ENCODE results near the gene RCAN2. TPM values are rescaled to one million over a fixed set of nuclear protein-coding genes. Genes with fewer than 3 reads are reported as not detected.

The RCAN2 gene
- total and polyA plus RNA-seq, 2 experiments from 2014 or later = 6.0 to 9.3 TPM

GRCh38 chr6:46367354-46368168, 123.7 kb downstream of the RCAN2 start:
- Mint-ChIP-seq H3K27ac (no peak overlapping the region), H3K36me3 (ENCODE audit: low read depth) (no peaks in the 10 kb centered on the region), H3K4me1 (no peaks in the 10 kb centered on the region), H3K27me3 (ENCODE audit: insufficient read depth, low read depth, poor library complexity) (no peaks in the 10 kb centered on the region), H3K9me3 (no peaks in the 10 kb centered on the region), H3K4me3 (no peak overlapping the region)
- Histone ChIP-seq H3K4me2 (no peak overlapping the region), H3K4me3 (no peak overlapping the region), H3K36me3 (ENCODE audit: insufficient read depth) (no peaks in the 10 kb centered on the region), H3K79me2 (replicated peaks; ENCODE audit: insufficient read depth) (no peaks in the 10 kb centered on the region), H3K4me1 (ENCODE audit: insufficient read depth) (no peaks in the 10 kb centered on the region), H2AFZ (no peak overlapping the region), H4K20me1 (replicated peaks; ENCODE audit: insufficient read depth) (no peaks in the 10 kb centered on the region), H3F3A (replicated peaks; ENCODE audit: low read depth) (no peaks in the 10 kb centered on the region), H3K27me3 (ENCODE audit: insufficient read depth) (no peaks in the 10 kb centered on the region), H3K27ac (ENCODE audit: low read depth) (no peak overlapping the region), H3K9me2 (ENCODE audit: insufficient read depth) (peaks cover 6% of the 10 kb centered on the region; the same call in 1 of the 2 replicates)
- ATAC-seq (no peak), DNase-seq (ENCODE audit: low spot score) (no peak)
- TF ChIP-seq REST (IDR thresholded peaks at IDR 0.05; ENCODE audit: unreplicated experiment) (no peak), CREB1 (CRISPR knock-in tag; IDR thresholded peaks at IDR 0.05; ENCODE audit: low read depth) (no peak), ZNF114 (CRISPR knock-in tag; IDR thresholded peaks at IDR 0.05) (no peak), NANOG (IDR thresholded peaks at IDR 0.05; ENCODE audit: borderline replicate concordance) (no peak), POLR2AphosphoS5 (IDR thresholded peaks at IDR 0.05; ENCODE audit: low read depth) (no peak), JUNB (IDR thresholded peaks at IDR 0.05; ENCODE audit: unreplicated experiment) (no peak), ZNF331 (CRISPR knock-in tag; IDR thresholded peaks at IDR 0.05; ENCODE audit: low read depth) (no peak), EZH2phosphoT487 (IDR thresholded peaks at IDR 0.05; ENCODE audit: unreplicated experiment) (no peak), EZH2 (IDR thresholded peaks at IDR 0.05; ENCODE audit: low read depth, unreplicated experiment) (no peak), STAT1 (IDR thresholded peaks at IDR 0.05; ENCODE audit: unreplicated experiment) (no peak), CTCF (conservative IDR thresholded peaks at IDR 0.05; ENCODE audit: low read depth in 2 of 2) (no peak)
- TF ChIP-seq, protein P1, sequence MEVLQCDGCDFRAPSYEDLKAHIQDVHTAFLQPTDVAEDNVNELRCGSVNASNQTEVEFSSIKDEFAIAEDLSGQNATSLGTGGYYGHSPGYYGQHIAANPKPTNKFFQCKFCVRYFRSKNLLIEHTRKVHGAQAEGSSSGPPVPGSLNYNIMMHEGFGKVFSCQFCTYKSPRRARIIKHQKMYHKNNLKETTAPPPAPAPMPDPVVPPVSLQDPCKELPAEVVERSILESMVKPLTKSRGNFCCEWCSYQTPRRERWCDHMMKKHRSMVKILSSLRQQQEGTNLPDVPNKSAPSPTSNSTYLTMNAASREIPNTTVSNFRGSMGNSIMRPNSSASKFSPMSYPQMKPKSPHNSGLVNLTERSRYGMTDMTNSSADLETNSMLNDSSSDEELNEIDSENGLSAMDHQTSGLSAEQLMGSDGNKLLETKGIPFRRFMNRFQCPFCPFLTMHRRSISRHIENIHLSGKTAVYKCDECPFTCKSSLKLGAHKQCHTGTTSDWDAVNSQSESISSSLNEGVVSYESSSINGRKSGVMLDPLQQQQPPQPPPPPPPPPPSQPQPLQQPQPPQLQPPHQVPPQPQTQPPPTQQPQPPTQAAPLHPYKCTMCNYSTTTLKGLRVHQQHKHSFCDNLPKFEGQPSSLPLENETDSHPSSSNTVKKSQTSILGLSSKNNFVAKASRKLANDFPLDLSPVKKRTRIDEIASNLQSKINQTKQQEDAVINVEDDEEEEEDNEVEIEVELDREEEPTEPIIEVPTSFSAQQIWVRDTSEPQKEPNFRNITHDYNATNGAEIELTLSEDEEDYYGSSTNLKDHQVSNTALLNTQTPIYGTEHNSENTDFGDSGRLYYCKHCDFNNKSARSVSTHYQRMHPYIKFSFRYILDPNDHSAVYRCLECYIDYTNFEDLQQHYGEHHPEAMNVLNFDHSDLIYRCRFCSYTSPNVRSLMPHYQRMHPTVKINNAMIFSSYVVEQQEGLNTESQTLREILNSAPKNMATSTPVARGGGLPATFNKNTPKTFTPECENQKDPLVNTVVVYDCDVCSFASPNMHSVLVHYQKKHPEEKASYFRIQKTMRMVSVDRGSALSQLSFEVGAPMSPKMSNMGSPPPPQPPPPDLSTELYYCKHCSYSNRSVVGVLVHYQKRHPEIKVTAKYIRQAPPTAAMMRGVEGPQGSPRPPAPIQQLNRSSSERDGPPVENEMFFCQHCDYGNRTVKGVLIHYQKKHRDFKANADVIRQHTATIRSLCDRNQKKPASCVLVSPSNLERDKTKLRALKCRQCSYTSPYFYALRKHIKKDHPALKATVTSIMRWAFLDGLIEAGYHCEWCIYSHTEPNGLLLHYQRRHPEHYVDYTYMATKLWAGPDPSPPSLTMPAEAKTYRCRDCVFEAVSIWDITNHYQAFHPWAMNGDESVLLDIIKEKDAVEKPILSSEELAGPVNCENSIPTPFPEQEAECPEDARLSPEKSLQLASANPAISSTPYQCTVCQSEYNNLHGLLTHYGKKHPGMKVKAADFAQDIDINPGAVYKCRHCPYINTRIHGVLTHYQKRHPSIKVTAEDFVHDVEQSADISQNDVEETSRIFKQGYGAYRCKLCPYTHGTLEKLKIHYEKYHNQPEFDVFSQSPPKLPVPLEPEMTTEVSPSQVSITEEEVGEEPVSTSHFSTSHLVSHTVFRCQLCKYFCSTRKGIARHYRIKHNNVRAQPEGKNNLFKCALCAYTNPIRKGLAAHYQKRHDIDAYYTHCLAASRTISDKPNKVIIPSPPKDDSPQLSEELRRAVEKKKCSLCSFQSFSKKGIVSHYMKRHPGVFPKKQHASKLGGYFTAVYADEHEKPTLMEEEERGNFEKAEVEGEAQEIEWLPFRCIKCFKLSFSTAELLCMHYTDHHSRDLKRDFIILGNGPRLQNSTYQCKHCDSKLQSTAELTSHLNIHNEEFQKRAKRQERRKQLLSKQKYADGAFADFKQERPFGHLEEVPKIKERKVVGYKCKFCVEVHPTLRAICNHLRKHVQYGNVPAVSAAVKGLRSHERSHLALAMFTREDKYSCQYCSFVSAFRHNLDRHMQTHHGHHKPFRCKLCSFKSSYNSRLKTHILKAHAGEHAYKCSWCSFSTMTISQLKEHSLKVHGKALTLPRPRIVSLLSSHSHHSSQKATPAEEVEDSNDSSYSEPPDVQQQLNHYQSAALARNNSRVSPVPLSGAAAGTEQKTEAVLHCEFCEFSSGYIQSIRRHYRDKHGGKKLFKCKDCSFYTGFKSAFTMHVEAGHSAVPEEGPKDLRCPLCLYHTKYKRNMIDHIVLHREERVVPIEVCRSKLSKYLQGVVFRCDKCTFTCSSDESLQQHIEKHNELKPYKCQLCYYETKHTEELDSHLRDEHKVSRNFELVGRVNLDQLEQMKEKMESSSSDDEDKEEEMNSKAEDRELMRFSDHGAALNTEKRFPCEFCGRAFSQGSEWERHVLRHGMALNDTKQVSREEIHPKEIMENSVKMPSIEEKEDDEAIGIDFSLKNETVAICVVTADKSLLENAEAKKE (CRISPR knock-in tag; IDR thresholded peaks at IDR 0.05) = no peak
- TF ChIP-seq, protein P2, sequence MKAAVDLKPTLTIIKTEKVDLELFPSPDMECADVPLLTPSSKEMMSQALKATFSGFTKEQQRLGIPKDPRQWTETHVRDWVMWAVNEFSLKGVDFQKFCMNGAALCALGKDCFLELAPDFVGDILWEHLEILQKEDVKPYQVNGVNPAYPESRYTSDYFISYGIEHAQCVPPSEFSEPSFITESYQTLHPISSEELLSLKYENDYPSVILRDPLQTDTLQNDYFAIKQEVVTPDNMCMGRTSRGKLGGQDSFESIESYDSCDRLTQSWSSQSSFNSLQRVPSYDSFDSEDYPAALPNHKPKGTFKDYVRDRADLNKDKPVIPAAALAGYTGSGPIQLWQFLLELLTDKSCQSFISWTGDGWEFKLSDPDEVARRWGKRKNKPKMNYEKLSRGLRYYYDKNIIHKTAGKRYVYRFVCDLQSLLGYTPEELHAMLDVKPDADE (IDR thresholded peaks at IDR 0.05) = no peak
